ELR (cell line): ENCODE measurements around the gene ANKRD13A.
"Not testable (repeated sequence)": the region's sequence is repeated elsewhere in the genome, so short reads cannot be mapped to it uniquely, and the experiment has no call there.

Experiments used
- DNase-seq: peaks from one replicate; pipeline ENCODE4 v3.0.0-alpha.2; 2015; ENCODE audit warnings: low read depth

The ANKRD13A gene

GRCh38 chr12:110079477-110080400 lies 80.5 kb downstream of the ANKRD13A start:
- DNase-seq: no peak

- DNase-seq: no peak
These were observed 81.2 kb downstream of the ANKRD13A start for GRCh38 chr12:110080410-110080809.

- no peak for DNase-seq
These were observed 85.2 kb downstream of the ANKRD13A start for GRCh38 chr12:110084314-110085015.

GRCh38 chr12:110088216-110088615 lies 89.0 kb downstream of the ANKRD13A start:
- DNase-seq: not testable (repeated sequence)

GRCh38 chr12:110088936-110089335 lies 89.7 kb downstream of the ANKRD13A start:
- DNase-seq: no peak
